Stimulated activated naive B cell treated with anti-CD40 and anti-IgM and Interleukin-4, amounts not matched to agents 10 μg/mL and 1 μg/mL and 100 μg/mL, for 72 hours (primary cell): ENCODE data around the gene RASSF1.
A peak's percentile ranks its signal among the peaks of the same experiment; 100 is the strongest.

Source experiments
- ATAC-seq, 2 donors: fragments of 150-1000 bp; cut with Tn5 transposase; replicated peaks; 2 replicates each; pipeline ENCODE4 v1.10.0; 2021; ENCODE audit warnings: moderate library complexity in 1 of 2
- DNase-seq: peaks from one replicate; pipeline ENCODE4 v3.0.0; 2021
- H3K27ac Mint-ChIP-seq: one replicate; pipeline ENCODE4 v1.8.0; 2022; ENCODE audit warnings: mild to moderate bottlenecking, mixed read lengths
- H3K27me3 Mint-ChIP-seq, 2 donors: one replicate each; pipeline ENCODE4 v1.8.0; 2022; ENCODE audit warnings: mixed read lengths in 2 of 2
- H3K36me3 Mint-ChIP-seq, 2 donors: one replicate each; pipeline ENCODE4 v1.8.0; 2022; ENCODE audit warnings: mixed read lengths in 2 of 2, mild to moderate bottlenecking in 1 of 2
- H3K4me1 Mint-ChIP-seq, 2 donors: one replicate each; pipeline ENCODE4 v1.8.0; 2022; ENCODE audit warnings: mixed read lengths in 2 of 2, mild to moderate bottlenecking in 1 of 2
- H3K4me3 Mint-ChIP-seq, 2 donors: one replicate each; pipeline ENCODE4 v1.8.0; 2022; ENCODE audit warnings: mild to moderate bottlenecking in 2 of 2, mixed read lengths in 2 of 2, moderate library complexity in 1 of 2
- H3K9me3 Mint-ChIP-seq, 2 donors: one replicate each; pipeline ENCODE4 v1.8.0; 2022; ENCODE audit warnings: mixed read lengths in 2 of 2, mild to moderate bottlenecking in 1 of 2

The RASSF1 gene

DNA sequence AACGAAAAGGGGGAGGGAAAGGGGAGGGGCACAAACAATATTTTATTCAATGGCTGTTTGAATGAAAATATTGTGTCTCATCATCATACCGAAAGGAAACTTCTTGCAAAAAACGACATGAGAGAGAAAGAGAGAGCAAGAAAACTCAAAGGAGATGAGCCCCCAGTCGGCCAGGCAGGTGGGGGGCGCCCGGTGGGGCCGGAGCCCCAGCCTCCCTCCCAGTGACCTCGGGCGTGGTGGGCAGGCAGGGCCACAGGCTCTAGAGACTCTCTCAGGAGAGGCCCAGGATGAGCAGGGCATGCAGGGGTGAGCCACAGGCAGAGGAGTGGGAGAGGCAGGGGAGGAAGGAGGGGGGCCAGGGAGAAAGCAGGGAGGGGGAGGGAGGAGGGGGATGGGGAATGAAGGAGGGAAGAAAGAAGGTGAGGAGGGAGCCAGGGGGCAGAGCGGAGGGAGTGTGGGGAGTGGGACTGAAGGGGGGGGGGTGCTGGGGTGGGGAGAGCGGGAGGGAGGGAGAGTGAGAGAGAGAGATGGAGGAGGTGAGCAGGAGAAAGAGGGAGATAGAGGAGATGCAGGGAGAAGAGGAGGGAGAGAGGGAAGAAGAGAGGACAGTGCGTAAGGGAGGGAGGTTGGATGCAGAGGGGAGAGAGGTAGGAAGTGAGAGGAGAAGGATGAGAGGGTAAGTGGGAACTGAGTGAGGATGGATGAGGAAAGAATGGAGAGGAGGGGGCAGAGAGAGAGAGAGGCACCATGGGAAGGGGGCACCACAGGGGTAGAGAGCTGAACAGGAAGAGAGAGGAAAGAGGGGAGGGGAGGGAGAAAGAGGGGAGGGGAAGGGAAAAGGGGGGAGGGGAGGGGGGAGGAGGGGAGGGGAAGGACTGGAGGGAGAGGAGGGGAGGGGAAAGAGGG lies 32.8 kb upstream of the RASSF1 start:
- Mint-ChIP-seq H3K36me3 (no peaks in the 10 kb centered on the region), H3K27ac (no peak overlapping the region), H3K9me3 (no peaks in the 10 kb centered on the region), H3K4me1 (peaks cover 3 to 7% of the 10 kb centered on the region in 2 donors), H3K4me3 (no peak overlapping the region), H3K27me3 (peaks cover 26% of the 10 kb centered on the region in 2 donors)
- DNase-seq (no peak), ATAC-seq (no peak)

DNA sequence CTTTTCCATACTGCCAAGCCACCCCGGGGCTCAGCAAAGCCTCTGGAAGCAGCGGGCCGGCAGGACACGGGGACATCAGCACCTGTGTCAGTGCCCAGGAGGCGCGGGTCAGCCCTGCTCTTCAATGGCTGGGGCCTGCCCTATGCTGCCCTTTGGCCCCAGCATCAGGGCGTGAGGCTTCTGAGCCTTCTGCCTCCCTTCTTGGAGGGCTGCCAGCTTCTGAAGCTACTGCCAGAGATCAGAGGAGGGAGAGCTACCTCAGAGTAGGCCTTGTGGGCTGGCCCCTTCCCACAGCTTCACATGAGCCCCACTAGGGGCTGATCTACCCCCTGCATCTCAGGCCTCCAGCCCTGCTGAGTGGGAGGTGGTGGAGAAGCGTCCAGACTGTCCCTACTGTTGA lies 31.7 kb upstream of the RASSF1 start:
- DNase-seq (no peak), ATAC-seq (no peak)
- Mint-ChIP-seq H3K27me3 (peaks cover 21 to 26% of the 10 kb centered on the region in 2 donors), H3K36me3 (no peaks in the 10 kb centered on the region), H3K27ac (no peak overlapping the region), H3K4me3 (no peak overlapping the region), H3K9me3 (no peaks in the 10 kb centered on the region), H3K4me1 (peaks cover 3 to 7% of the 10 kb centered on the region in 2 donors)

DNA sequence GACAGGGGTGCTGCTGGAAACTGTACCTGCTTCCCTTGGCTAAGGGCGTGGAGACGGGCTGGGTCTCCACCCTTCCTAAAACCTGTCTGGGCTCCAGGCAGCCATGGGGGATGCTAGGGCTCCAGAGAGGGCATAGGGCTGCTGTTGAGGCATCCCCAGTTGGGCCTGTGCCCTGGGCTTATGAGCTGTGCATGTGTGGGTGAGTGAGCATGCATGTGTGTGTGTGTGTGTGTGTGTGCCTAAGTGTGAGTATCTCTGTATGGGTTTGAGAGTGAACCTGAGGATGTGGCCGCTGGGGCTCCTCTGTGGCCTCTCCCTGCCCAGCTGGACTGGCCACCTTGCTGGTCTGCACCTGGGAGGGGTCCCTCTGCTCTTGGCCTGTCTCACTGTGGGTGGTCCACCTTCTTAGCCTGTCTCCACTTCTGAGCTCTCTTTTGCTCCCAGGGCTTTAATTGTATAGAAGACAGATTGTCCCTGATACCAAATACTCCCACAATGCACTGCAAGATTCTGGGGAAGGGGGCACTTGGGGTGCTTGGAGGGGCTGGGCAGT lies 30.6 kb upstream of the RASSF1 start:
- H3K36me3 Mint-ChIP-seq, result no peaks in the 10 kb centered on the region
- peaks cover 3 to 8% of the 10 kb centered on the region in 2 donors for H3K4me1 Mint-ChIP-seq
- peaks cover 21 to 26% of the 10 kb centered on the region in 2 donors for H3K27me3 Mint-ChIP-seq
- H3K4me3 Mint-ChIP-seq, result no peak overlapping the region
- H3K27ac Mint-ChIP-seq, result peak overlapping the region; percentile 51
- peak in 1 of 2 donors; percentile 41 for ATAC-seq
- no peak for DNase-seq
- H3K9me3 Mint-ChIP-seq, result no peaks in the 10 kb centered on the region

DNA sequence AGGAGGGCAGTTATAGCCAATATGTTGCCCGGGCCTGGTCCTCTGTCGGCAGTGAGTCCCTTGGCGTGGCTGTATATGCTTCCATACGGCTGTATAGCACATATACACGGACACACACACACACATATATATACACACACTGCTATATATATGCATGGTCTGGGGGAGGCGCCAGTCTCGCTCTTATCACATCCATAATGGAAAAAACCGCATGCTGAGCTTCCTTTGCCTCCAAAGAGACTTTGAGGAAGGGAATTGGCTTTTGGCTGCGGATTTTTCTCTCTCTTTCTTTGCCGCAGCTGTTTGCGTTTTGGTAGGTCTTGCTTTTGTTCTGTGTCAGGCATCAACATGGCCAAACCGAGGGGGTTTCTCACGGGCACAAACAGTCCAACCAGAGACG lies 30.0 kb upstream of the RASSF1 start:
- ATAC-seq, result no peak
- no peaks in the 10 kb centered on the region for H3K36me3 Mint-ChIP-seq
- DNase-seq, result no peak
- H3K4me3 Mint-ChIP-seq, result no peak overlapping the region
- H3K27ac Mint-ChIP-seq, result no peak overlapping the region
- H3K27me3 Mint-ChIP-seq, result peaks cover 21 to 26% of the 10 kb centered on the region in 2 donors
- H3K9me3 Mint-ChIP-seq, result no peaks in the 10 kb centered on the region
- peaks cover 5 to 15% of the 10 kb centered on the region in 2 donors for H3K4me1 Mint-ChIP-seq

DNA sequence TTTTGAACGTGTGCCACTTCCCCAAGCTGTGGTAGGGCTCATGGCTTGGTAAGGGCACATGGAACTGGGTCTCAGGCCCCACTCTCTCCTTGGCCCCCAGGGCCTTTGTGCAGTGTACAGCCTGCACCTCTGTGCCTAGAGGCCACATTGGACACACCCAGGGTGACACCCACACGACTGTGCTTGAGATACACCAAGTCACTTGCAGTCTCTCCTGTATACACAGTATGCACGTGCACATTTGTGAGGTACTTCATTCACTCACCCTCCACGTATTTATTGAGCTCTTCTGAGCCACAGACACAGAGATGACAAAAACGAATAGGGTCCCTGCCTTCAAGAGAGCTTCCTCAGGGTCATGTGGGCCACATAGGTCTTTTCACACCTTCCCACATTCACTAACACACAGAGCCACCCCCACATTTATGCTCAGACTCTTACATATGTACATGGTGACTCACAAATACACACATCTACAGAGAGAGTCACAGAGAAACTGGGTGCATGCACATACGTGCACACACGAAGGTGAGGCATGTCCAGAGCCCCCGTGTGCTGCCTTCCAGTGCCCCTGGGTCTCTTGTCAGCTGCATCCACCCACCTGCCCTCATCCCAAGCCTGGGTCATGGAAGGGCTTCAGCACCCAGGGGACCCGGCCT lies 28.5 kb upstream of the RASSF1 start:
- H3K4me1 Mint-ChIP-seq, result peaks cover 11 to 27% of the 10 kb centered on the region in 2 donors
- no peak for ATAC-seq
- H3K27me3 Mint-ChIP-seq, result peaks cover 21 to 26% of the 10 kb centered on the region in 2 donors
- H3K4me3 Mint-ChIP-seq, result no peak overlapping the region
- H3K36me3 Mint-ChIP-seq, result no peaks in the 10 kb centered on the region
- H3K9me3 Mint-ChIP-seq, result no peaks in the 10 kb centered on the region
- H3K27ac Mint-ChIP-seq, result no peak overlapping the region
- no peak for DNase-seq

DNA sequence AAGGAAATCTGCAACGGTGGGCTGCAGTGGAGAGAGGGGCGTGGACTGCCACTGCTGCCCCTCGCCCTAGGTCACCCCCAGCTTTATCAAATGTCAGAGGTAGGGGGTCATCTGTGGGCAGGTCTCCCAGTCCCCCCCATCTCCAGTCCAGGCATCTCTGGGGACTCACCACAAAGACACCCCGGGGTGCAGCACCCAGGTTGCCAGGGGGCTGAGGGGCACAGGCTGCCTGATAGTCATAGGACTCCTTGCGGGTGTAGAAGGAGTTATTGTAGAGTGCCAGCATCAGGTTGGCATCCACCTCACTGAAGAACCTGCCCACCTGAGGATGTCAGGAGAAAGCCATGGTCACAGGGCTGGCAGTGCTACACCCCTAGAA lies 25.2 kb upstream of the RASSF1 start:
- Mint-ChIP-seq H3K36me3 (no peaks in the 10 kb centered on the region), H3K27me3 (peaks cover 7 to 8% of the 10 kb centered on the region in 2 donors), H3K27ac (peak overlapping the region; percentile 93), H3K4me3 (peak overlapping the region; percentile 89 to 92), H3K9me3 (no peaks in the 10 kb centered on the region), H3K4me1 (peaks cover 10 to 22% of the 10 kb centered on the region in 2 donors)
- DNase-seq, result no peak
- no peak for ATAC-seq

DNA sequence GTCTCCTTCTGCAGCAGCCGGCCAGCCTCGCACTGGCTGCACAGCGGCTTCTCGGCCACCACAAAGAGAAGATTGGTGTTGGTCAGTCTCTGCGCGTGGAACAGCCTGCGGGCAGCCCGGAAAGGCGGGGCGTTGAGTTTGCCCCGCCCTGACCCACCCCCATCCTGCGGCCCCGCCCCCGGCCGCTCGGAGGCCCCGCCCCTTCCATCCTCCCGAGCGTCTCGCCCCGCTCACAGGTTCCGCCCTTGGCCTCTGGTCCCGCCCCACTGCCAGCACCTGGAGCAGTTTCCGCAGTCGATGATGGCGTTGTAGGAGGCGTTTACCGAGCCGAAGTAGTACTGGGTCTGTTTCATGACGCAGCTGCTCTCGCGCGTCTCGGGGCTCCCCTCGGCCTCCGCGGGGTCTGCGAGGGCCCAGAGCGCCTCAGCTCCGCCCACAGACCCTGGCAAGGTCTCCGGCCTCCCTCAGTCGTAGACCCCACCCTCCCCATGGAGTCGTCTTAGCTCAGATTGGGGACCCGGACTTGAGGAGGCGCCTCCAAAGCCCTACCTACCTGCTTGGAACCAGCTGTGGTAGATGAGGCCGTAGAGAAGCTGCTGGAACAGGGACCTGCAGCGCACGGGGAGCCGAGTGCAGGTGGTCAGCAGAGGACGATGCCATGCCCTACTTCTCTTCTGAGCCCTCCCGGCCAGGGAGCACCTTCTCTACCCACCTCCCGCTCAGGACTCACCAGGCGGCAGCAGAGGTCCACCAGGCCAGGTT lies 24.6 kb upstream of the RASSF1 start:
- H3K4me3 Mint-ChIP-seq, result peak overlapping the region; percentile 89 to 92
- peaks cover 6 to 7% of the 10 kb centered on the region in 2 donors for H3K27me3 Mint-ChIP-seq
- H3K4me1 Mint-ChIP-seq, result peaks cover 10 to 22% of the 10 kb centered on the region in 2 donors
- peak overlapping the region; percentile 93 for H3K27ac Mint-ChIP-seq
- no peaks in the 10 kb centered on the region for H3K9me3 Mint-ChIP-seq
- H3K36me3 Mint-ChIP-seq, result no peaks in the 10 kb centered on the region
- DNase-seq (peak; percentile 84), ATAC-seq (peak; percentile 96)

DNA sequence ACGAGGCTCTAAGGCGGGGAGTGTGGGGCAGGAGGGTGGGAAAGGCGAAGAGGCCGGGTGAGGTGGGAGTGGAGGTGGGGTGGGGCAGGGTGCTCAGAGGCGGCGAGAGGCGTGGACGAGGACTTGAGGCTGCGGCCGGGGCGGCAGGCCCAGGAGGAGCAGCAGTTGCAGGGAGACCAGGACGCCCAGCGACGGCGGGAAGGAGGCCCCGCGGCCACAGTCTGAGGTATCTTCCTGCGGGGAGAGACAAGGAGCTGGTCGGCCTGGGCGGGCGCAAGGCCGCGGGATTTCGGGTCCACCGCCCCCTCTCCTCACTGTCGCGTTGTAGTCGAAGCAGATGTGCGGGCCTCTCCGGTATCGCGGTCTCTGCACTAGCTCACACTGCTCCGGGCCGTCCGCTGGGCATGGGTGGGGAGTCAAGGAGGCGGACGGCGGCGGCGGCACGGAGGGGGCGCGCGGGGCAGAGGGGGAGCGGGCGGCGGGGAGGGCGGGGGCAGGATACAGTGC lies 24.0 kb upstream of the RASSF1 start:
- no peaks in the 10 kb centered on the region for H3K9me3 Mint-ChIP-seq
- ATAC-seq (peak; percentile 32 to 39), DNase-seq (peak; percentile 16)
- peaks cover 3 to 6% of the 10 kb centered on the region in 2 donors for H3K27me3 Mint-ChIP-seq
- peaks cover 13 to 29% of the 10 kb centered on the region in 2 donors for H3K4me1 Mint-ChIP-seq
- peak overlapping the region; percentile 89 to 92 for H3K4me3 Mint-ChIP-seq
- H3K36me3 Mint-ChIP-seq, result no peaks in the 10 kb centered on the region
- peak overlapping the region; percentile 85 for H3K27ac Mint-ChIP-seq

DNA sequence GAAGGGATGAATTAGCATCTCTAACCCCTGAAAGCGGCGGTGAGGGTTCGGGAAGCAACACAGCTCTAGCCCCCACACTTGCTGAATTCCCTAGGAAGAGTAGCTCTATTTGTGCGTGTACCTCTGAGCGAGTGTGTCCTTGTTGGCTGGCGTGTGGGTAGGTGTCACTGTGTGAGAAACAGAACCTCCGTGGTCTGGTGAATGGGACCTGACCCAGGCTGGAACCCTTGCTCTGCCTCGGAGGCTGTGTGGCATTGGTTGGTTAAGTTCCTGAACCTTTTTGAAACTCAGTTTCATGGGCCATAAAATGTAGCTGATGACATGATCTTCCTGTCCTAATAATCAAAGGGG lies 19.1 kb upstream of the RASSF1 start:
- peak overlapping the region; percentile 96 to 99 for H3K4me3 Mint-ChIP-seq
- no peaks in the 10 kb centered on the region for H3K27me3 Mint-ChIP-seq
- peak overlapping the region; percentile 99 for H3K27ac Mint-ChIP-seq
- H3K36me3 Mint-ChIP-seq, result peaks cover 9 to 25% of the 10 kb centered on the region in 2 donors
- ATAC-seq (peak; percentile 24 to 28), DNase-seq (no peak)
- H3K4me1 Mint-ChIP-seq, result peaks cover 40 to 58% of the 10 kb centered on the region in 2 donors
- H3K9me3 Mint-ChIP-seq, result no peaks in the 10 kb centered on the region

DNA sequence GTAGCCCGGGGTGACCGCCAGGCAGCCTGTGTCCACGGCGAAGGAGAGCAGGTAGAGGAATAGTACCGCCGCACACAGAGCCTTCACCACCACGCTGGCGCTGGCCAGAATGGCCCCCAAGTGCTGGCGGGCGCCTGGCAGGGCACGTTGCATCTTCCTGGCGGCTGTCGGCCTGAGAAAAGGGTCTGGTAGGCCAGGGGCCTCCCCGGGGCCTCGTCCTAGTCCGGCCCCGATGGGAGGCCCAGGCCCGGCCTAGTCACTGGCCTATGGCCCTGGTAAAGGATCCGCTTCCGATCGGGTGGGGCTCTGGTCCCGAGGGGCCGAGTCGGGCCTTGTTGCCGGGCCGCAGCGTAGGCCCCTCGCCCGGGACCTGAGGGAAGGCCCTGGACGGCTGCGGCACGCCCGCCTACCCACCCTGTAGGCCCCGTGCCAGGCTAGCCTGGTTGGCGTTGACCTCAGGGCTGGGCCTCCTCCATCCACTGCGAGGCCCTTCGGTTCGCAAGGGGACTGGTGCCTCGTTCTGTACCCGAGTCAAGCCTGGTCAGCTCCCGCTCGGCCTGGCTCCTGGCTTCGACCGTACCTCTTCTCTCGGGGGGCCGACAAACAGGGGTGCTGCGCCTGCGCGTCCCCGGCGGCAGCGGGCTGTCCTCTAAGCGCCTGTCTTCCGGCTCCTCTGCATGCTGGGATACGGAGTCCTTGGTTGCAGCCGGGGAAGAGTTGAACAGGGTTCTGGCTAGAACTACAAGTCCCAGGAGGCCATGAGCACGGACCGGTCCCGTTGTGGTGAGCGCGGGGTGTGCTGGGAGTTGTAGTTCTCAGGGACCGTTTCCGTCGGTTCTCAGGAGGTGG lies 18.5 kb upstream of the RASSF1 start, which contains the start of gene TMEM115:
TMEM115 (minus strand) TSS at position 611 of the 849 bp plus-strand sequence; CDS start at position 153, 458 bp downstream.
- DNase-seq (peak; percentile 94), ATAC-seq (peak; percentile 100)
- Mint-ChIP-seq H3K27ac (peak within 1 kb of the TSS; percentile 99), H3K4me3 (peak within 1 kb of the TSS; percentile 96 to 99), H3K4me1 (peaks cover 40 to 53% of the 10 kb centered on the region in 2 donors), H3K36me3 (peaks cover 12 to 30% of the 10 kb centered on the region in 2 donors), H3K27me3 (no peaks in the 10 kb centered on the region), H3K9me3 (no peaks in the 10 kb centered on the region)

DNA sequence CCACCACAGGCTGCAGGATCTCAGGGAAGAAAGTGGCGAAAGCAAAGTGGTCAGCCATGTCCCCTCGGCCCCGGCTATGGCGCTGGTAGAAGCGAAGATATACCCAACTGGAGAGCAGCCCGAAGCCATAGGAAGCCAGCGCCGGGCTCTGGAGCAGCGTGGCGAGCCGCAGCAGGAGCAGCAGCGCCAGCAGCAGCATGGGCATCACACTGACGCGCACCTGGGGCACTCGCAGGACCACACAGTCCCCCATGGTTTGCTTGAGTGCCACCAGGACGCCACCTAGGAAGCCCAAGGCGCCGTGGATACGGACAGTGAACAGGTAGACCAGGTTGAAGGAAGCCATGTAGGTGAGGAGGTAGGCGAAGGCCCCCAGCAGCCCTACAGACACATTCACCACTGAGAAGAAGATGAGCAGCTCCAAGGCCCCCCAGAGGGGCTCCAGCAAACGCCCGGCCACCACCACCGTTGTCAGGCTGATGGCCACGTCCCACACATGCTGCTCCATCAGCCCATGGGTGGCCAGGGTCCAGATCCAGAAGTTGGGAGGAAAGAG lies 17.8 kb upstream of the RASSF1 start:
- H3K4me3 Mint-ChIP-seq, result peak overlapping the region; percentile 96 to 99
- DNase-seq (no peak), ATAC-seq (no peak)
- H3K27ac Mint-ChIP-seq, result peak overlapping the region; percentile 99
- H3K4me1 Mint-ChIP-seq, result peaks cover 40 to 58% of the 10 kb centered on the region in 2 donors
- peaks cover 16 to 31% of the 10 kb centered on the region in 2 donors for H3K36me3 Mint-ChIP-seq
- no peaks in the 10 kb centered on the region for H3K27me3 Mint-ChIP-seq
- H3K9me3 Mint-ChIP-seq, result no peaks in the 10 kb centered on the region

DNA sequence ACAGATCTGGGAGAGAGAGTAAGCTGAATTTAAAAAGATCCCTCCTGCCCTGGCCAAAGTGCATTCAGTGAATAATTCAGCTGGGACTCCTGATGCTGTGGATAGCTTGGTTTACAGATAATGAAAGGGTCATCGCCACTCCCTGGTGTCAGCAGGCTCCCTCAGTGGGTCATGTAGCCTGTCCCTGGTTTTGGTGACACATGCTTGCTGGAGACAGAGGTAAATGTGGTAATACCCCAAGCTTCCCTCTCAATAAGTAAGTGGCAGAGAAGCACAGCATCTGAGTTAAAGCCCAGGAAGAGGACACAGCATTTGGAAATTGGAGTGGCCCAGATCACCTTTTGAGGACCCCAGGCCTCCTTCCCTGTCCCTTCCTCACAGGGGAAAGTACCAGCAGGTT lies 16.8 kb upstream of the RASSF1 start:
- ATAC-seq (no peak), DNase-seq (no peak)
- no peaks in the 10 kb centered on the region for H3K9me3 Mint-ChIP-seq
- peaks cover 41 to 67% of the 10 kb centered on the region in 2 donors for H3K4me1 Mint-ChIP-seq
- no peak overlapping the region for H3K27ac Mint-ChIP-seq
- H3K27me3 Mint-ChIP-seq, result no peaks in the 10 kb centered on the region
- H3K4me3 Mint-ChIP-seq, result peak overlapping the region; percentile 96 to 99
- H3K36me3 Mint-ChIP-seq, result peaks cover 21 to 37% of the 10 kb centered on the region in 2 donors

DNA sequence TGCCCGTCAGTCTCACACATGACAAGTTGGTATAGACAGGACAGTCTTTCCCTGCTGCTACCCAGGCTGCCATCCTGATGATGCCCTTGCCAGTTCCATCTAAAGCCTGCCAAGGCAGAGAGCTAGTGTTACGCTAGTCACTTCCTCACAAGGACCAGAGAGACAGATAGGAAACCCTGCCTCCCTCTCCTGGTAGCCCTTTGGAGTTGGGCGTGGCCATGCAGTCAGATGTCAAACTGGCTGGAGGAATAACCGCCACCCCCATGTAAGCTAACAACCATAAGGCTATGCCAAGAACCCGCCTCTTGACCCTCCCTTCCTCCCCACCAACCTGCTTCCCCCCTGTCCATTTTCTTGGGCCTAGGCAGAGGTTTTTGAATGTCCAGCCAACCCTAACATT lies 15.9 kb upstream of the RASSF1 start:
- peaks cover 42 to 74% of the 10 kb centered on the region in 2 donors for H3K4me1 Mint-ChIP-seq

More for the DNA sequence above, 15.9 kb upstream of the RASSF1 start:
- Mint-ChIP-seq H3K27me3 (no peaks in the 10 kb centered on the region), H3K27ac (no peak overlapping the region), H3K4me3 (peak overlapping the region; percentile 96 to 99), H3K36me3 (peaks cover 21 to 37% of the 10 kb centered on the region in 2 donors), H3K9me3 (no peaks in the 10 kb centered on the region)
- DNase-seq (no peak), ATAC-seq (no peak)
